HCT116 (cell line): Measurements from ENCODE around the gene MYCBP2.

Experiments
- EZH2 ChIP-seq: fragments of 200-600 bp; sonication (generic); IDR thresholded peaks from 2 replicates; pipeline ENCODE4 v1.6.1; 2017; ENCODE audit warnings: antibody characterized with exemption, mixed run types
- RAD21 ChIP-seq: IDR thresholded peaks from 2 replicates; pipeline ENCODE4 v1.6.1; 2012; ENCODE audit warnings: low read depth, mild to moderate bottlenecking
- SIN3A ChIP-seq: IDR thresholded peaks from 2 replicates; pipeline ENCODE4 v1.6.1; 2012; ENCODE audit warnings: low read depth
- TF ChIP-seq, protein P1 (sequence below): IDR thresholded peaks from 2 replicates; pipeline ENCODE4 v1.6.1; 2012

DNA sequence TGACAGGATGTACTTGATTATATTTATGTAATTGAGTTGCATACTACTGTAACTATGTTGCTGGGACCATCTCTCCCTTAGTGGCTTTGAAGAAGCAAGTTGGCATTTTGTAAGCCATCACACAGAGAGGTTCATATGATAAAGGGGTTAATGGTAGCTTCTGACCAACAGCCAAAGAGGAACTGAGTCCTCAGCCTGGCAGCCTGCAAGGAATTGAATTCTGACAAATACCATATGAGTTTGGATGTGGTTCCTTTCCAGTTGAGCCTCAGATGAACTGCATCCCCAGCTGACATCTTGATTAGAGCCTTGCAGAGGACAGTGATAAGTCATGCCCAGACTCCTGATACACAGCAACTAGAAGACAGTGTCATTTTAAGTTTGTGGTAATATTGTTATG is 8.6 kb upstream of the MYCBP2 start:
- TF ChIP-seq RAD21: no peak
- no peak for TF ChIP-seq SIN3A
- no peak for TF ChIP-seq EZH2
- TF ChIP-seq, protein P1, sequence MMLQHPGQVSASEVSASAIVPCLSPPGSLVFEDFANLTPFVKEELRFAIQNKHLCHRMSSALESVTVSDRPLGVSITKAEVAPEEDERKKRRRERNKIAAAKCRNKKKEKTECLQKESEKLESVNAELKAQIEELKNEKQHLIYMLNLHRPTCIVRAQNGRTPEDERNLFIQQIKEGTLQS: no peak
